Astrocyte of the cerebellum (primary cell): ENCODE data around the gene SLC12A4.

Experiments used
- DNase-seq: peaks from one replicate; pipeline ENCODE4 v3.0.0-alpha.2; 2011; ENCODE audit warnings: low read depth
- H3K4me3 ChIP-seq: 2 replicates; pipeline ENCODE4 v1.5.1; 2011; ENCODE audit warnings: mild to moderate bottlenecking, low read depth, low read length, moderate library complexity
- in situ Hi-C: cut with HindIII; loops from 2 replicates; pipeline ENCODE4 v1.10.0; 2017; ENCODE audit warnings: low sequenced_read_pairs
- TF ChIP-seq, protein P1 (sequence below): IDR thresholded peaks from 2 replicates; pipeline ENCODE4 v1.5.1; 2012; ENCODE audit warnings: low read length, low read depth, moderate library complexity, mild to moderate bottlenecking; ENCODE audit errors: missing control alignments

The SLC12A4 gene

DNA sequence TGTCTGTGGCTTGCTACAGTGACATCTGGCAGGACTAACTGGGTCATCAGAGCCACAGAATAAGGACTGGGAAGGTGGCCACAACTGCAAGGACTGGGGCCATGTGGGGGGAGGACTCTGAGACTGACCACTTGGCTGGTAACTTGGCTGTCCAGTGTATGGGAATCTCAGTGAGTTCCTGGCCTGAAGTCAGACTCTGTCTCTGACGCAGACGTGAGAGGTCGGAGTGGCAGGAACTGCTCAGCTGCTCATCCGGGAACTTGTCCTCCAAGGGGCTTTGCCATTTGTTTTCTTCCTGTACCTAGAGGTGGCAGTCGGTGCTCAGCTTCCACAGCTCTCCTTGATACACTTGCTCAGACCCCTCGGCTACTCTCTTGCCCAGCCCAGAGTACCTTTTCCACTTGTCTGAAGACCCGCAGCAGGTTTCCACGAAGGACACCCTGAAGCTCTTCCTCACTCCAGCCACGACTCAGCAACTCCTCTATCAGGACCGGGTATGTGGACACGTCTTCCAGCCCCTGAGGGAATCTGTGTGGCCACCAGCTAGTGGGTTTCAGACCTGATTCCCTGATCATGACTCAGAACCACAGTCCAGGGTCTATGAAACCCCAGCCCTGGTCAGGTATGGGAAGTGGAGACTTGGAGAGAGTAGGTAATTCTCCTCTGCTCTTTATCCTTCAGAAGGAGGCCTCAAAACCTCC is 19.2 kb upstream of the SLC12A4 start:
- no peak for DNase-seq
- TF ChIP-seq, protein P1, sequence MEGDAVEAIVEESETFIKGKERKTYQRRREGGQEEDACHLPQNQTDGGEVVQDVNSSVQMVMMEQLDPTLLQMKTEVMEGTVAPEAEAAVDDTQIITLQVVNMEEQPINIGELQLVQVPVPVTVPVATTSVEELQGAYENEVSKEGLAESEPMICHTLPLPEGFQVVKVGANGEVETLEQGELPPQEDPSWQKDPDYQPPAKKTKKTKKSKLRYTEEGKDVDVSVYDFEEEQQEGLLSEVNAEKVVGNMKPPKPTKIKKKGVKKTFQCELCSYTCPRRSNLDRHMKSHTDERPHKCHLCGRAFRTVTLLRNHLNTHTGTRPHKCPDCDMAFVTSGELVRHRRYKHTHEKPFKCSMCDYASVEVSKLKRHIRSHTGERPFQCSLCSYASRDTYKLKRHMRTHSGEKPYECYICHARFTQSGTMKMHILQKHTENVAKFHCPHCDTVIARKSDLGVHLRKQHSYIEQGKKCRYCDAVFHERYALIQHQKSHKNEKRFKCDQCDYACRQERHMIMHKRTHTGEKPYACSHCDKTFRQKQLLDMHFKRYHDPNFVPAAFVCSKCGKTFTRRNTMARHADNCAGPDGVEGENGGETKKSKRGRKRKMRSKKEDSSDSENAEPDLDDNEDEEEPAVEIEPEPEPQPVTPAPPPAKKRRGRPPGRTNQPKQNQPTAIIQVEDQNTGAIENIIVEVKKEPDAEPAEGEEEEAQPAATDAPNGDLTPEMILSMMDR = no peak
- no peak overlapping the region for H3K4me3 ChIP-seq
- in situ Hi-C loops = no loop called here

GRCh38 chr16:67986949-67987348 is 18.5 kb upstream of the SLC12A4 start:
- in situ Hi-C loops = no loop called here
- no peak for DNase-seq
- H3K4me3 ChIP-seq = no peak overlapping the region
- TF ChIP-seq, protein P1 = no peak

- TF ChIP-seq, protein P1 = no peak
- in situ Hi-C loops = no loop called here
- DNase-seq = no peak
- no peak overlapping the region for H3K4me3 ChIP-seq
These were observed 13.7 kb upstream of the SLC12A4 start for GRCh38 chr16:67982011-67982696.

DNA sequence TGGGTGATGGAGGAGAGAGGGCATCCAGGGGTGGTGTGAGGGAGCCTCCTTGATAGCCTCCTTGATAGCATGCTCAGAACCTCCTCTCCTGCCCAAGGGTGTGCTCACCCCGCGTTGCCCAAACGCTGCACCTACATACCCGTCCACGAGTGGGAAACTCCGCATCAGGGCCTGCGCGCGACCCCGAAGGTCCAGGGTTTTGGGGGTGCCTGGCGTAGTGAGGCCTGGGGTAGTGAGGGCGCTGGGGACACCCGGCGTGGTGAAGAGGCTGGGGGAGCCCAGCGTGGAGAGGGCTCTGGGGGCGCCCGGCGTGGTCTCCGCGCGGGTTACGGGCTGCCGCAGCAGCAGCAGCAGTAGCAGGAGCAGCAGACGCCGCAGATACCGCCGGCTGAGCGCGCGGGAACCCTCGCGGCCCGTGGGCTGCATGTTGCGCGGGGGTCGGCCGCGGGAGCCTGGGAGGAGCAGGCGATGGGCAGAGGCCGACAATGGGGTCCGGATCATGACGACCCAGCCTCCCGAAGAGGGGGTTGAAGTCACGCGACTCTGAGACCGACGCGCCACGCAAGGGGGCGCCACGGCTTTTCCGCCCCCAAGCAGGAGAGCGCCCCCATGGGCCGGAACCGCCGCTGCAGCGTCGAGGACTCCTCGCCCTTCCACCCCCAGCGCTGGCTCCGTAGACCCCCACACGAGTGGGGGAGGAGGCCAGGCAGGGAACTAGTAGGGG is 11.7 kb upstream of the SLC12A4 start, which contains the start of gene DPEP3:
DPEP3 (minus strand) TSS at position 545 of the 724 bp plus-strand sequence; CDS start at position 426, 119 bp downstream.
- in situ Hi-C loops = no loop called here
- no peak for DNase-seq
- H3K4me3 ChIP-seq = no peak within 1 kb of the TSS
- TF ChIP-seq, protein P1 = no peak

GRCh38 chr16:67977469-67978227 is 9.2 kb upstream of the SLC12A4 start:
- DNase-seq = no peak
- in situ Hi-C loops = no loop called here
- TF ChIP-seq, protein P1 = no peak
- H3K4me3 ChIP-seq = no peak overlapping the region

DNA sequence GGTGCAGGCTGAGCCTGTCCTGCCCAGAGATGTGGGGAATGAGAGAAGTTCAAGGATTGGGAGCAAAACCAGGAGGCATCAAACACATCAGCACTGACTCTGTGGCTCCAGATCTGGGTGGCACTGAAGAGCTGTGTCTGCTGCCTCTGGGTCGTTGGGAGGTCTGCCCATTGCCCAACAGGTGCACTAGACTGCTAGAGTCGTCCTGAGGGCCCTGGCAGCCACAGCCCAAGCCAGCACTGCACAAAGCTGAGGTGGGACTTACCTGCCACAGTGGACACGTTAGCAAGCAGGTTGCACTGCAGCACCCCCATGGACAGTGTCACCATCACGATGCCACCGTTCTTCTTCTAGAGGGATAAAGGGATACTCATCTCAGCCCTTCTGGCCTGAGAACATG is 8.6 kb upstream of the SLC12A4 start:
- TF ChIP-seq, protein P1 = no peak
- in situ Hi-C loops = no loop called here
- H3K4me3 ChIP-seq = no peak overlapping the region
- DNase-seq = no peak
